ENCODE measurements around the gene PCGF5.
A peak's percentile ranks its signal among the peaks of the same experiment; 100 is the strongest.
"Not testable (repeated sequence)": the region's sequence is repeated elsewhere in the genome, so short reads cannot be mapped to it uniquely, and the experiment has no call there.

Gene PCGF5

GRCh38 chr10:91220194-91220953 lies at the start of gene PCGF5:
Gene PCGF5, plus strand, starts transcription at chr10:91220663. Its CDS starts 2,209 bp downstream, at chr10:91222872.
- Mint-ChIP-seq H3K9me3 (no peaks in the 10 kb centered on the region), H3K4me3 (peak within 1 kb of the TSS; percentile 85 to 93 (median 92))
- TF ChIP-seq CTCF (IDR thresholded peaks at IDR 0.05; ENCODE audit: unreplicated experiment in 3 of 3): peak in 2 of 3 experiments; percentile 19 to 34

GRCh38 chr10:91171485-91171884 lies 49.0 kb upstream of the PCGF5 start:
- Mint-ChIP-seq H3K4me1 (no peaks in the 10 kb centered on the region), H3K9me3 (peaks cover 31% of the 10 kb centered on the region), H3K27me3 (ENCODE audit: low read depth) (peaks cover 13% of the 10 kb centered on the region), H3K4me3 (no peak overlapping the region), H3K36me3 (ENCODE audit: low read depth) (peaks cover 1% of the 10 kb centered on the region), H3K27ac (no peak overlapping the region)
- no peak for TF ChIP-seq CTCF (IDR thresholded peaks at IDR 0.05; ENCODE audit: unreplicated experiment in 3 of 3)

More at GRCh38 chr10:91220194-91220953, at the start of gene PCGF5:
- H3K27ac Mint-ChIP-seq: peak within 1 kb of the TSS in 2 of 3 experiments; percentile 51 to 79
- peaks cover 21% of the 10 kb centered on the region for H3K4me1 Mint-ChIP-seq
- no peaks in the 10 kb centered on the region for H3K36me3 Mint-ChIP-seq (ENCODE audit: low read depth)
- peaks cover 33% of the 10 kb centered on the region for H3K27me3 Mint-ChIP-seq (ENCODE audit: low read depth)

- H3K4me3 Mint-ChIP-seq: no peak overlapping the region
- no peak for TF ChIP-seq CTCF (IDR thresholded peaks at IDR 0.05; ENCODE audit: unreplicated experiment in 3 of 3)
- H3K27ac Mint-ChIP-seq: no peak overlapping the region
- H3K27me3 Mint-ChIP-seq (ENCODE audit: low read depth): peaks cover 8% of the 10 kb centered on the region
- H3K4me1 Mint-ChIP-seq: no peaks in the 10 kb centered on the region
- H3K9me3 Mint-ChIP-seq: peaks cover 33% of the 10 kb centered on the region
- peaks cover 3% of the 10 kb centered on the region for H3K36me3 Mint-ChIP-seq (ENCODE audit: low read depth)
Observed at GRCh38 chr10:91172348-91172747, 48.1 kb upstream of the PCGF5 start.

GRCh38 chr10:91185239-91185875 lies 35.1 kb upstream of the PCGF5 start:
- Mint-ChIP-seq H3K4me1 (no peaks in the 10 kb centered on the region), H3K9me3 (peaks cover 32% of the 10 kb centered on the region), H3K27me3 (ENCODE audit: low read depth) (no peaks in the 10 kb centered on the region), H3K36me3 (ENCODE audit: low read depth) (no peaks in the 10 kb centered on the region), H3K4me3 (no peak overlapping the region), H3K27ac (no peak overlapping the region)
- TF ChIP-seq CTCF (IDR thresholded peaks at IDR 0.05; ENCODE audit: unreplicated experiment in 3 of 3): no peak

GRCh38 chr10:91187156-91187555 lies 33.3 kb upstream of the PCGF5 start:
- no peaks in the 10 kb centered on the region for H3K27me3 Mint-ChIP-seq (ENCODE audit: low read depth)
- H3K4me3 Mint-ChIP-seq: no peak overlapping the region
- H3K27ac Mint-ChIP-seq: no peak overlapping the region
- H3K36me3 Mint-ChIP-seq (ENCODE audit: low read depth): no peaks in the 10 kb centered on the region
- no peaks in the 10 kb centered on the region for H3K4me1 Mint-ChIP-seq
- peaks cover 14% of the 10 kb centered on the region for H3K9me3 Mint-ChIP-seq
- TF ChIP-seq CTCF (IDR thresholded peaks at IDR 0.05; ENCODE audit: unreplicated experiment in 3 of 3): no peak

- not testable (repeated sequence) for H3K36me3 Mint-ChIP-seq (ENCODE audit: low read depth)
Observed at GRCh38 chr10:91188010-91188409, 32.5 kb upstream of the PCGF5 start.

More at GRCh38 chr10:91188010-91188409, 32.5 kb upstream of the PCGF5 start:
- H3K4me3 Mint-ChIP-seq; H3K4me1 Mint-ChIP-seq; H3K27me3 Mint-ChIP-seq (ENCODE audit: low read depth); H3K27ac Mint-ChIP-seq: not testable (repeated sequence)
- H3K9me3 Mint-ChIP-seq: peaks cover 13% of the 10 kb centered on the region

Measured in nephron (organoid).